Erythroblast (primary cell): Measurements from ENCODE around the gene TTYH2.

Experiments used
- GATA1 ChIP-seq: IDR thresholded peaks from 2 replicates; pipeline ENCODE4 v1.6.1; 2011; ENCODE audit warnings: low read depth, mild to moderate bottlenecking, control low read depth, low read length, moderate library complexity
- POLR2A ChIP-seq: IDR thresholded peaks from 2 replicates; pipeline ENCODE4 v1.6.1; 2011; ENCODE audit warnings: mild to moderate bottlenecking, low read length

DNA sequence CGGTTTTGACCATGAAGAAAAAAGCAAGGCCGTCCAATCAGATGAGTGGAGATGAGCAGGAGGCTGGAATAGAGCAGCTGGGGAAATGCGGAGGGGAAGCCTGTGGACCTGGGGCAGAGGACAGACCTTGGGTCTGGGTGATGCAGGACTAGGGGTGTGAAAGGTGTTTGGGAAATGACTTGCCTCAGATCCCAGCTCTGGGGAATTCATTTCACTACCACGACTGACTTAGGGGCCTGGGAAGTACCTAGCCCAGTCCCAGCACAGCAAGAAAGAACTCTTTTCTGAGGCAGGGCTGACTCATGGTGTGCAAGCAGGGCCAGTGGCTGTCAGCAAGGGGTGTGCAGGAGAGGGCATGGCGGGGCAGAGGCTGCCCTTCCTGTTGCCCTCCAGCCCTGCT, 75.4 kb downstream of the TTYH2 start:
- TF ChIP-seq POLR2A (no peak), GATA1 (no peak)
